Panc1 (cell line): Measurements from ENCODE around the gene H1-8. TPM values are rescaled to one million over a fixed set of nuclear protein-coding genes. Genes with fewer than 3 reads are reported as not detected.

Source experiments
- ATAC-seq: fragments of 200-7000 bp; cut with Tn5 transposase; 2 replicates; pipeline ENCODE4 v1.9.1; 2020; ENCODE audit warnings: mild to moderate bottlenecking, moderate library complexity
- BruUV-seq: library from RNA; stranded (reverse); fragments of 400-500 nt; replicated peaks from 2 replicates; lab custom pipeline; 2021; lab: Mats Ljungman, UMichigan
- CTCF ChIA-PET: fragments of 300-600 bp; sonication (Branson Sonifier 250); formaldehyde crosslinking; loops from one replicate; lab custom pipeline; 2022; ENCODE audit warnings: antibody characterized with exemption; lab: Charles Lee
- POLR2A ChIA-PET: fragments of 300-600 bp; sonication (Branson Sonifier 250); formaldehyde crosslinking; loops from one replicate; lab custom pipeline; 2022; ENCODE audit warnings: antibody characterized with exemption; lab: Charles Lee
- DNase-seq: peaks from one replicate; pipeline ENCODE4 v3.0.0-alpha.2; 2010; ENCODE audit warnings: low read depth, low spot score
- H3K27ac ChIP-seq: 2 replicates; pipeline ENCODE4 v1.5.1; 2011; ENCODE audit warnings: mild to moderate bottlenecking, low read length, inconsistent platforms
- H3K27me3 ChIP-seq: fragments of 200-500 bp; sonication (Bioruptor generic); 2 replicates; pipeline ENCODE4 v1.6.0; 2014; ENCODE audit warnings: low read length, inconsistent platforms; ENCODE audit not compliant: control insufficient read depth, insufficient read depth
- H3K36me3 ChIP-seq: fragments of 200-500 bp; sonication (Bioruptor generic); 2 replicates; pipeline ENCODE4 v1.5.1; 2014; ENCODE audit warnings: inconsistent platforms, mild to moderate bottlenecking, low read length, moderate library complexity; ENCODE audit not compliant: control insufficient read depth, insufficient read depth
- H3K4me1 ChIP-seq: 2 replicates; pipeline ENCODE4 v1.5.1; 2011; ENCODE audit warnings: inconsistent platforms, mild to moderate bottlenecking, low read length, moderate library complexity; ENCODE audit not compliant: control insufficient read depth, insufficient read depth
- H3K4me3 ChIP-seq, 2 experiments: 2 replicates each; pipeline ENCODE4 v1.5.1; 2011 to 2012; ENCODE audit warnings: low read depth in 2 of 2, low read length in 2 of 2, mild to moderate bottlenecking in 2 of 2, inconsistent platforms in 1 of 2, moderate library complexity in 1 of 2
- H3K9me3 ChIP-seq: fragments of 200-500 bp; sonication (Bioruptor generic); 2 replicates; pipeline ENCODE4 v1.5.1; 2014; ENCODE audit warnings: low read depth, mild to moderate bottlenecking, inconsistent platforms, low read length, moderate library complexity; ENCODE audit not compliant: control insufficient read depth, insufficient read depth
- POLR2AphosphoS5 ChIP-seq: IDR thresholded peaks from 2 replicates; pipeline ENCODE4 v1.6.1; 2012; ENCODE audit warnings: mild to moderate bottlenecking, low read depth, low read length, moderate library complexity
- SIN3A ChIP-seq: IDR thresholded peaks from 2 replicates; pipeline ENCODE4 v1.6.1; 2012; ENCODE audit warnings: low read depth, mild to moderate bottlenecking, low read length, moderate library complexity, borderline replicate concordance; ENCODE audit not compliant: insufficient read depth
- TCF7L2 ChIP-seq: IDR thresholded peaks from 2 replicates; pipeline ENCODE4 v1.6.1; 2011; ENCODE audit warnings: mild to moderate bottlenecking, low read depth, low read length, inconsistent platforms
- in situ Hi-C: cut with HindIII; loops from 2 replicates; pipeline ENCODE4 v1.10.0; 2016; ENCODE audit warnings: low sequenced_read_pairs, low pct_unique_long_range_greater_than_20kb
- intact Hi-C: fragments of 100-400 bp; cut with micrococcal nuclease; formaldehyde crosslinking; loops from one replicate; pipeline ENCODE4 v1.10.0; 2022; ENCODE audit not compliant: unreplicated experiment
- total RNA-seq: library from RNA; stranded (reverse); gene quantifications from one replicate; pipeline ENCODE4 v1.2.1, GENCODE V29; 2021; ENCODE audit not compliant: unreplicated experiment
- TF ChIP-seq, protein P1 (sequence below): fragments of 450-650 bp; IDR thresholded peaks from 2 replicates; pipeline ENCODE4 v1.5.1; 2017; ENCODE audit warnings: mild to moderate bottlenecking
- TF ChIP-seq, protein P2 (sequence below), 2 experiments: IDR thresholded peaks; 2 replicates each; pipeline ENCODE4 v1.6.1; 2011 to 2012; ENCODE audit warnings: low read depth in 2 of 2, control low read depth in 1 of 2, low read length in 1 of 2, mild to moderate bottlenecking in 1 of 2, moderate library complexity in 1 of 2; ENCODE audit not compliant: insufficient read depth in 1 of 2

H1-8 gene
- total RNA-seq, 1 experiment from 2014 or later = not detected

GRCh38 chr3:129524081-129524480 is 18.9 kb upstream of the H1-8 start:
- no peak for ATAC-seq
- CTCF ChIA-PET = interaction anchor here (0.6 kb wide), 1 partner anchor 31 kb away, joined by 9 read pairs; no protein-coding TSS in a partner anchor
- no TSS peak for BruUV-seq
- in situ Hi-C loops = no loop called here
- Histone ChIP-seq H3K4me3 (no peak overlapping the region), H3K4me1 (no peaks in the 10 kb centered on the region), H3K36me3 (no peaks in the 10 kb centered on the region), H3K27ac (no peak overlapping the region), H3K27me3 (no peaks in the 10 kb centered on the region), H3K9me3 (no peaks in the 10 kb centered on the region)
- TF ChIP-seq, protein P1, sequence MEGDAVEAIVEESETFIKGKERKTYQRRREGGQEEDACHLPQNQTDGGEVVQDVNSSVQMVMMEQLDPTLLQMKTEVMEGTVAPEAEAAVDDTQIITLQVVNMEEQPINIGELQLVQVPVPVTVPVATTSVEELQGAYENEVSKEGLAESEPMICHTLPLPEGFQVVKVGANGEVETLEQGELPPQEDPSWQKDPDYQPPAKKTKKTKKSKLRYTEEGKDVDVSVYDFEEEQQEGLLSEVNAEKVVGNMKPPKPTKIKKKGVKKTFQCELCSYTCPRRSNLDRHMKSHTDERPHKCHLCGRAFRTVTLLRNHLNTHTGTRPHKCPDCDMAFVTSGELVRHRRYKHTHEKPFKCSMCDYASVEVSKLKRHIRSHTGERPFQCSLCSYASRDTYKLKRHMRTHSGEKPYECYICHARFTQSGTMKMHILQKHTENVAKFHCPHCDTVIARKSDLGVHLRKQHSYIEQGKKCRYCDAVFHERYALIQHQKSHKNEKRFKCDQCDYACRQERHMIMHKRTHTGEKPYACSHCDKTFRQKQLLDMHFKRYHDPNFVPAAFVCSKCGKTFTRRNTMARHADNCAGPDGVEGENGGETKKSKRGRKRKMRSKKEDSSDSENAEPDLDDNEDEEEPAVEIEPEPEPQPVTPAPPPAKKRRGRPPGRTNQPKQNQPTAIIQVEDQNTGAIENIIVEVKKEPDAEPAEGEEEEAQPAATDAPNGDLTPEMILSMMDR = no peak
- TF ChIP-seq POLR2AphosphoS5 = no peak
- no peak for DNase-seq
- intact Hi-C loops = no loop called here
- POLR2A ChIA-PET = interaction anchor here (0.6 kb wide), 1 partner anchor 38 kb away, joined by 3 read pairs; no protein-coding TSS in a partner anchor

GRCh38 chr3:129525341-129525968 is 17.5 kb upstream of the H1-8 start:
- Histone ChIP-seq H3K27ac (no peak overlapping the region), H3K4me3 (no peak overlapping the region), H3K27me3 (no peaks in the 10 kb centered on the region), H3K36me3 (no peaks in the 10 kb centered on the region), H3K9me3 (no peaks in the 10 kb centered on the region), H3K4me1 (no peaks in the 10 kb centered on the region)
- in situ Hi-C loops = no loop called here
- intact Hi-C loops = no loop called here
- ATAC-seq = no peak
- no peak for DNase-seq
- ChIA-PET POLR2A (no interaction called here), CTCF (no interaction called here)
- TF ChIP-seq, protein P2, sequence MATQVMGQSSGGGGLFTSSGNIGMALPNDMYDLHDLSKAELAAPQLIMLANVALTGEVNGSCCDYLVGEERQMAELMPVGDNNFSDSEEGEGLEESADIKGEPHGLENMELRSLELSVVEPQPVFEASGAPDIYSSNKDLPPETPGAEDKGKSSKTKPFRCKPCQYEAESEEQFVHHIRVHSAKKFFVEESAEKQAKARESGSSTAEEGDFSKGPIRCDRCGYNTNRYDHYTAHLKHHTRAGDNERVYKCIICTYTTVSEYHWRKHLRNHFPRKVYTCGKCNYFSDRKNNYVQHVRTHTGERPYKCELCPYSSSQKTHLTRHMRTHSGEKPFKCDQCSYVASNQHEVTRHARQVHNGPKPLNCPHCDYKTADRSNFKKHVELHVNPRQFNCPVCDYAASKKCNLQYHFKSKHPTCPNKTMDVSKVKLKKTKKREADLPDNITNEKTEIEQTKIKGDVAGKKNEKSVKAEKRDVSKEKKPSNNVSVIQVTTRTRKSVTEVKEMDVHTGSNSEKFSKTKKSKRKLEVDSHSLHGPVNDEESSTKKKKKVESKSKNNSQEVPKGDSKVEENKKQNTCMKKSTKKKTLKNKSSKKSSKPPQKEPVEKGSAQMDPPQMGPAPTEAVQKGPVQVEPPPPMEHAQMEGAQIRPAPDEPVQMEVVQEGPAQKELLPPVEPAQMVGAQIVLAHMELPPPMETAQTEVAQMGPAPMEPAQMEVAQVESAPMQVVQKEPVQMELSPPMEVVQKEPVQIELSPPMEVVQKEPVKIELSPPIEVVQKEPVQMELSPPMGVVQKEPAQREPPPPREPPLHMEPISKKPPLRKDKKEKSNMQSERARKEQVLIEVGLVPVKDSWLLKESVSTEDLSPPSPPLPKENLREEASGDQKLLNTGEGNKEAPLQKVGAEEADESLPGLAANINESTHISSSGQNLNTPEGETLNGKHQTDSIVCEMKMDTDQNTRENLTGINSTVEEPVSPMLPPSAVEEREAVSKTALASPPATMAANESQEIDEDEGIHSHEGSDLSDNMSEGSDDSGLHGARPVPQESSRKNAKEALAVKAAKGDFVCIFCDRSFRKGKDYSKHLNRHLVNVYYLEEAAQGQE (IDR thresholded peaks at IDR 0.05; ENCODE audit: insufficient read depth in 1 of 2, low read depth in 2 of 2, low read length in 1 of 2) = no peak
- no peak for TF ChIP-seq TCF7L2
- TF ChIP-seq, protein P1 = no peak
- no peak for TF ChIP-seq POLR2AphosphoS5
- TF ChIP-seq SIN3A = no peak
- BruUV-seq = no TSS peak
